SK-N-SH (cell line): Measurements from ENCODE around the gene ACOXL. TPM values are rescaled to one million over a fixed set of nuclear protein-coding genes. Genes with fewer than 3 reads are reported as not detected.

Experiments
- CTCF ChIA-PET: fragments of 300-600, 350-600 bp; formaldehyde crosslinking; extraction: SDS; loops from one replicate; lab custom pipeline; 2021; lab: Yijun Ruan, JAX
- POLR2A ChIA-PET: fragments of 350-600 bp; sonication (Branson Sonifier 250); formaldehyde crosslinking; extraction: SDS; loops from one replicate; lab custom pipeline; 2020; ENCODE audit warnings: antibody characterized with exemption, inconsistent platforms; lab: Yijun Ruan, JAX
- DNase-seq: peaks from one replicate; pipeline ENCODE4 v3.0.0; 2012
- H2AFZ ChIP-seq: fragments of 200-600 bp; sonication (generic); 2 replicates; pipeline ENCODE4 v1.8.1; 2016; ENCODE audit warnings: antibody characterized with exemption, mild to moderate bottlenecking, low read depth
- H3F3A ChIP-seq: fragments of 200-600 bp; sonication (generic); replicated peaks from 2 replicates; pipeline ENCODE3; 2016; ENCODE audit warnings: antibody characterized with exemption, mild to moderate bottlenecking; ENCODE audit not compliant: insufficient read depth
- H3K27ac ChIP-seq, 2 experiments: fragments of 200-500 bp in 1 of 2; fragments of 200-600 bp in 1 of 2; sonication (Bioruptor generic) in 1 of 2; sonication (generic), shearing (Covaris generic) in 1 of 2; 2 replicates each; pipeline versions ENCODE4 v1.5.1 to v1.6.1; 2014 to 2016; ENCODE audit warnings: low read depth in 2 of 2, inconsistent platforms in 1 of 2, low read length in 1 of 2, mild to moderate bottlenecking in 1 of 2, mixed read lengths in 1 of 2
- H3K27me3 ChIP-seq: fragments of 200-600 bp; sonication (generic), shearing (Covaris generic); 2 replicates; pipeline ENCODE4 v1.6.1; 2016; ENCODE audit warnings: mixed run types; ENCODE audit not compliant: insufficient read depth
- H3K36me3 ChIP-seq, 2 experiments: fragments of 200-500 bp in 1 of 2; fragments of 200-600 bp in 1 of 2; sonication (Bioruptor generic) in 1 of 2; sonication (generic) in 1 of 2; replicated peaks in 1 of 2; 2 replicates each; pipeline versions ENCODE3 to v1.5.1; 2014 to 2016; ENCODE audit warnings: low read length in 1 of 2, mild to moderate bottlenecking in 1 of 2; ENCODE audit not compliant: insufficient read depth in 2 of 2, control insufficient read depth in 1 of 2
- H3K4me1 ChIP-seq, 2 experiments: fragments of 200-500 bp in 1 of 2; fragments of 200-600 bp in 1 of 2; sonication (Bioruptor generic) in 1 of 2; sonication (generic), shearing (Covaris generic) in 1 of 2; 2 replicates each; pipeline versions ENCODE4 v1.5.1 to v1.6.1; 2014 to 2016; ENCODE audit warnings: low read depth in 1 of 2, low read length in 1 of 2, mixed run types in 1 of 2; ENCODE audit not compliant: insufficient read depth in 2 of 2, control insufficient read depth in 1 of 2
- H3K4me2 ChIP-seq: fragments of 200-600 bp; sonication (generic), shearing (Covaris generic); 2 replicates; pipeline ENCODE4 v1.6.1; 2017; ENCODE audit warnings: mixed run types
- H3K4me3 ChIP-seq, 2 experiments: fragments of 200-500 bp in 1 of 2; fragments of 200-600 bp in 1 of 2; sonication (Bioruptor generic) in 1 of 2; sonication (generic), shearing (Covaris generic) in 1 of 2; 2 replicates each; pipeline versions ENCODE4 v1.5.1 to v1.8.1; 2014 to 2016; ENCODE audit warnings: low read depth in 2 of 2, inconsistent platforms in 1 of 2, low read length in 1 of 2, mild to moderate bottlenecking in 1 of 2, mixed read lengths in 1 of 2, moderate library complexity in 1 of 2
- H3K79me2 ChIP-seq: fragments of 200-600 bp; sonication (generic); 2 replicates; pipeline ENCODE4 v1.8.1; 2017; ENCODE audit warnings: mild to moderate bottlenecking; ENCODE audit not compliant: insufficient read depth
- H3K9ac ChIP-seq: fragments of 200-600 bp; sonication (generic); 2 replicates; pipeline ENCODE4 v1.6.1; 2017; ENCODE audit warnings: mixed run types
- H3K9me2 ChIP-seq: fragments of 200-600 bp; sonication (generic); 2 replicates; pipeline ENCODE4 v1.6.1; 2017; ENCODE audit warnings: mixed run types
- H3K9me3 ChIP-seq: fragments of 200-600 bp; sonication (generic); 2 replicates; pipeline ENCODE4 v1.6.1; 2017; ENCODE audit warnings: mixed run types, mild to moderate bottlenecking, moderate library complexity
- H4K20me1 ChIP-seq: fragments of 200-600 bp; sonication (generic); 2 replicates; pipeline ENCODE4 v1.6.1; 2017; ENCODE audit warnings: mild to moderate bottlenecking, mixed run types; ENCODE audit not compliant: insufficient read depth
- CTCF ChIP-seq: fragments of 200-600 bp; sonication (generic); IDR thresholded peaks from 2 replicates; pipeline ENCODE4 v1.6.1; 2017; ENCODE audit warnings: antibody characterized with exemption, mild to moderate bottlenecking, moderate library complexity
- ELF1 ChIP-seq: IDR thresholded peaks from 2 replicates; pipeline ENCODE4 v1.4.0; 2012
- EP300 ChIP-seq, 2 experiments: IDR thresholded peaks; 2 replicates each; pipeline versions ENCODE4 v1.4.0 to v1.6.1; 2012; ENCODE audit warnings: borderline replicate concordance in 1 of 2, low read depth in 1 of 2, low read length in 1 of 2
- EZH2phosphoT487 ChIP-seq: fragments of 200-600 bp; sonication (generic); IDR thresholded peaks from 2 replicates; pipeline ENCODE4 v1.6.1; 2017; ENCODE audit warnings: low read depth, mixed run types, mild to moderate bottlenecking, antibody characterized with exemption, moderate library complexity, borderline replicate concordance
- FOSL2 ChIP-seq: IDR thresholded peaks from 2 replicates; pipeline ENCODE4 v1.4.0; 2012; ENCODE audit warnings: low read depth, mild to moderate bottlenecking, moderate library complexity, borderline replicate concordance
- FOXJ3 ChIP-seq: sonication (generic); formaldehyde crosslinking; IDR thresholded peaks from 2 replicates; pipeline ENCODE4 v1.5.1; 2020; ENCODE audit warnings: mild to moderate bottlenecking, missing genetic modification reagents
- GATA2 ChIP-seq: sonication (generic); formaldehyde crosslinking; IDR thresholded peaks from 2 replicates; pipeline ENCODE4 v1.5.0; 2020; ENCODE audit warnings: mild to moderate bottlenecking, missing genetic modification reagents
- MAX ChIP-seq: IDR thresholded peaks from 2 replicates; pipeline ENCODE4 v1.4.0; 2012; ENCODE audit warnings: low read depth
- MXI1 ChIP-seq: IDR thresholded peaks from 2 replicates; pipeline ENCODE4 v1.6.1; 2012; ENCODE audit warnings: mild to moderate bottlenecking, low read depth, low read length, improper control_type of control experiment
- NRF1 ChIP-seq: IDR thresholded peaks from 2 replicates; pipeline ENCODE4 v1.6.1; 2012; ENCODE audit warnings: low read depth, mild to moderate bottlenecking, low read length
- RAD21 ChIP-seq: IDR thresholded peaks from 2 replicates; pipeline ENCODE4 v1.6.1; 2012; ENCODE audit warnings: mild to moderate bottlenecking, low read length
- REST ChIP-seq: IDR thresholded peaks from 2 replicates; pipeline ENCODE4 v1.6.1; 2012; ENCODE audit warnings: mild to moderate bottlenecking, low read depth, low read length, moderate library complexity
- RXRA ChIP-seq: IDR thresholded peaks from 2 replicates; pipeline ENCODE4 v1.4.0; 2012; ENCODE audit warnings: low read depth, mild to moderate bottlenecking, borderline replicate concordance
- TCF12 ChIP-seq: IDR thresholded peaks from 2 replicates; pipeline ENCODE4 v1.4.0; 2012
- USF2 ChIP-seq: fragments of 150-350 bp; IDR thresholded peaks from 2 replicates; pipeline ENCODE4 v1.6.1; 2017; ENCODE audit warnings: antibody characterized with exemption, low read length, low read depth, borderline replicate concordance
- WGBS: methylation state at CpG from one replicate; pipeline ENCODE4 v1.1.6; 2017; ENCODE audit warnings: low lambda C conversion rate; 5-methylcytosine and 5-hydroxymethylcytosine counted together
- polyA plus RNA-seq, 3 experiments: library from polyadenylated mRNA; depleted of rRNA; stranded (reverse); fragments of >200 nt; gene quantifications; 2 replicates each; pipeline ENCODE4 v1.2.3, GENCODE V29; 2012

Gene ACOXL
- polyA plus RNA-seq, 1 of the 3 experiments (the other 2 are of a cell fraction): not detected

GRCh38 chr2:110780461-110780860 lies 48.1 kb downstream of the ACOXL start:
- no peak overlapping the region for H2AFZ ChIP-seq
- 52% methylated on average over 3 of the region's 3 CpGs for WGBS

GRCh38 chr2:110783196-110783873 lies 51.0 kb downstream of the ACOXL start:
- Histone ChIP-seq H3K4me2 (no peak overlapping the region), H3K27ac (no peak overlapping the region), H2AFZ (no peak overlapping the region), H3K36me3 (no peaks in the 10 kb centered on the region), H3K27me3 (no peaks in the 10 kb centered on the region; the same call in 1 of the 2 replicates), H3K79me2 (no peaks in the 10 kb centered on the region), H3K4me3 (no peak overlapping the region), H4K20me1 (no peaks in the 10 kb centered on the region), H3K9me2 (no peaks in the 10 kb centered on the region), H3K9me3 (no peaks in the 10 kb centered on the region), H3F3A (no peaks in the 10 kb centered on the region), H3K9ac (no peak overlapping the region), H3K4me1 (no peaks in the 10 kb centered on the region)
- ChIA-PET POLR2A (no interaction called here), CTCF (interaction anchor here (1.7 kb wide), 1 partner anchor 10 kb away, joined by 5 read pairs; no protein-coding TSS in a partner anchor)
- WGBS: 17% methylated on average over 3 of the region's 3 CpGs
- DNase-seq: no peak
- no peak for TF ChIP-seq EP300 (IDR thresholded peaks at IDR 0.05; ENCODE audit: borderline replicate concordance in 1 of 2, low read depth in 1 of 2, low read length in 1 of 2)
- TF ChIP-seq EZH2phosphoT487: no peak
- no peak for TF ChIP-seq MAX
- TF ChIP-seq NRF1: no peak
- no peak for TF ChIP-seq TCF12
- no peak for TF ChIP-seq CTCF
- no peak for TF ChIP-seq USF2
- no peak for TF ChIP-seq GATA2 (CRISPR knock-in tag)
- TF ChIP-seq RXRA: no peak
- TF ChIP-seq FOXJ3 (CRISPR knock-in tag): no peak
- no peak for TF ChIP-seq FOSL2

More at GRCh38 chr2:110780461-110780860, 48.1 kb downstream of the ACOXL start:
- Histone ChIP-seq H3K27ac (no peak overlapping the region), H3K4me2 (no peak overlapping the region), H4K20me1 (no peaks in the 10 kb centered on the region), H3K27me3 (no peaks in the 10 kb centered on the region; the same call in 1 of the 2 replicates), H3K4me3 (no peak overlapping the region), H3K79me2 (no peaks in the 10 kb centered on the region), H3K9ac (no peak overlapping the region), H3K4me1 (no peaks in the 10 kb centered on the region), H3K9me2 (no peaks in the 10 kb centered on the region), H3F3A (no peaks in the 10 kb centered on the region), H3K9me3 (no peaks in the 10 kb centered on the region), H3K36me3 (no peaks in the 10 kb centered on the region)
- TF ChIP-seq REST (no peak), MXI1 (no peak), ELF1 (no peak), RAD21 (no peak), FOSL2 (no peak)
- no peak for DNase-seq
- ChIA-PET CTCF (interaction anchor here (1.2 kb wide), 1 partner anchor 9 kb away, joined by 3 read pairs; no protein-coding TSS in a partner anchor), POLR2A (no interaction called here)
